Non-pigmented ciliary epithelial cell (primary cell): ENCODE measurements around the gene SNAI3.
A peak's percentile ranks its signal among the peaks of the same experiment; 100 is the strongest.

Experiments used
- DNase-seq: peaks from one replicate; pipeline ENCODE4 v3.0.0-alpha.2; 2010; ENCODE audit warnings: low read depth

SNAI3 gene

DNA sequence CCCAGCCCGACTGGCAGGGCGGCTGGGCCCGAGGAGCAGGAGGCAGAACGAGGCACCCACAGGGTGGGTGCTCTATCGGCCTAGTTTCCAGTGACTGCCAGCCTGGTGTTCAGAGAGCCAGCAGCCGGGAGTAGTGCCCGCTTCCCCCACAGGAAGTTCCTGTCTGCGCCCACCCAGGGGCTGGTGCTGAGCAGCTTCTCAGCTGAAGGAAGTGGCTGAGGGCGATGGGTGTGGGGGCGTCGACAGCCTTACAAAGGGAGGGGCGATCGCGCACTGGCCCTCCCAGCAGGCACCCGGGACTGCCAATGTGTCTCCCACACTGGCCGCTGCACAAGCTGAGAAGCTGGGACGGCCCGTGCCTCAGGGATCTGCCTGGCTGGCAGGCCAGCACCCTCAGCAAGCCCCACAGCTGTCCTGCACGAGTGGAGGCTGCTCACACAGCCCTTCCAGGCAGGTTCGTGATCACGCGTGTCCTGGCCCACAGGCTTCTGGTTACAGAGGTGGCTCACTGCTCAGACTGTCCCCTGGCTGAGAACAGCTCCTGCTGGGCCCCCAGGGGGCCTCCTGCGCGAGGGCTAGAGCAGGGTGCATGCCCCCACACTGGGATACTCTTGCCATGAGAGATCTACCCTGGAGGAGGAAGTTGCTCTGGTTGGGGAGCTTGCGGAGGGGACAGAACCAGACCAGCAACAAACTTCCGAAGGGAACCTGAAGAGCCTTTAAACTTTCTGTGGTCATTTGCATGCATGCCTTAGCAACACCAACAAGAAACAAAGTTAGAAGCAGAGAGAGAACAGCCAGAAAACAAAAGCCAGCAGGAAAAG, 17.4 kb upstream of the SNAI3 start:
- no peak for DNase-seq

DNA sequence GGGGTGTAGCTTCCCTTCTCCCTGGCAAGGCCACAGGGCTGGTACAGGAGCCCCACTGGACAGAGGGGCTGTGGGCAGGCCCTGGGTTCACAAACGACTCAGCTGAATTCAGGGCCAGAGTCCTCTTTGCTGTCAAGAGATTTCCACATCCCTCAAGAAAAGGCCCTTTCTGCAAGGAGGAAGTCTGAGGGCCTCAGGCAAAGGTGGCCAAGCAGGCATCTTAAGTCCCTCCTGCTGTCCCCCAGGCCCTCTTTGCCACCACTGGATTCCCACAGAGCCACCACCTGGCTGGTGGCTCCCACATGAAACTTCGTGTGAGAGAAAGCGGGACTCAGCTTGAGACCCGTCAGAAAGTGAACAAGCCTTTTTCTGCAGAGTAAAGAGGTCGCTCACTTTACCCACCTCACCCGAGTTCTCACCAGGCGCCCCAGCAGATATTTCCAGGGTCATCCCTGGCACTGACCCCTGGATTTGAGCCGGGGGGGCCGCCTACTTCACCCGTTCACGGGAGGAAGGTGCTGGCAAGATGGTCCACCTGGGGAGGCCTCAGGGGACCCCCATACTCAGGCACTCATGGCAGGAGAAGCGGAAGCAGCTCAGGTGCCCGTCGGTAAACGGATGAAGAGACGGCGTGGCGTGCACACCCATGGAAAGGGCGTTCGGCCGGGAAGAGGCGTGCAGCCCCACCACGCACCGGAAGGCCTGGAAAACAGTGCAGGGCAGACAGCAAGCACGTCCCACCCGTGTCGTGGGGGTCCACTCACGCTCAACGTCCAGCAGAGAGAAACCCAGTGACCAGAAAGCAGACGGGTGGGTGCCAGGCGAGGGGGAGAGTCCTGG, 16.3 kb upstream of the SNAI3 start:
- no peak for DNase-seq

DNA sequence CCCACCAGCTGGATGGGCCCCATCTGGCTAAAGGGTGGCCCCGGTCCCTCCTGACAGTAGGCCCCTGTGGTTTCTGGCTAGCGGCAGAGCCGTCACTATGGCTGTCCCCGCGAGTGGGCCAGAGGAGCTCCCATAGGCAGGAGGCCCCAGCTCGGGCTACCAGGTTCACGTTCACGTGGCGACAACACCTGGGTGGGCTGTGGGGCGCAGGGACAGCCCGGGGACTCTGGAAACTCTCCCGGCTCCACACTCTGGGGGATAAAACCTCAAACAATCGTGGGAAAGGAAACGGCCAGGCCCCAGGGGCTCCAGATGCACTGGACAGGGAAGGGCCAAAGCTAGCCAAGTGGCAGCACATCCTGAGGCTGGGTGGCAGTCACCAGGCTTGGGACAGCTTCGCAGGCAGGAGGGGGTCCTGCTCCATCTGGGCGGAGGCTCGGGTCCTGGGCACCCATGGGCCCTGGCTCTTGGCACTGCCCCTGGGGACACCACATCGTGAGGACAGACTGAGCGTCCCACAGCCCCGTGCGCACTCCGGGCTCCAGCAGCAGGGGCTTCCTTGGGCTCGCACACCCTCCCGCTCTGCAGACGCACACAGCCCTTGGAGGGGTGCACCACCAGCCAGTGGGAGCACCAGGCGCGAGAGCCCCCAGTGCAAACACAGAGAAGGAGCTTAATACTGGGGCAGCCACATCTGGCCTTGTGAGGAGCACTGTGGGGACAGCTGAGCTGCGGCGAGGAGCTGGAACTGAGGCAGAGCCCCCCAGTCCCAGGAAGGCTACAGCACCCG, 15.5 kb upstream of the SNAI3 start:
- DNase-seq: no peak

DNA sequence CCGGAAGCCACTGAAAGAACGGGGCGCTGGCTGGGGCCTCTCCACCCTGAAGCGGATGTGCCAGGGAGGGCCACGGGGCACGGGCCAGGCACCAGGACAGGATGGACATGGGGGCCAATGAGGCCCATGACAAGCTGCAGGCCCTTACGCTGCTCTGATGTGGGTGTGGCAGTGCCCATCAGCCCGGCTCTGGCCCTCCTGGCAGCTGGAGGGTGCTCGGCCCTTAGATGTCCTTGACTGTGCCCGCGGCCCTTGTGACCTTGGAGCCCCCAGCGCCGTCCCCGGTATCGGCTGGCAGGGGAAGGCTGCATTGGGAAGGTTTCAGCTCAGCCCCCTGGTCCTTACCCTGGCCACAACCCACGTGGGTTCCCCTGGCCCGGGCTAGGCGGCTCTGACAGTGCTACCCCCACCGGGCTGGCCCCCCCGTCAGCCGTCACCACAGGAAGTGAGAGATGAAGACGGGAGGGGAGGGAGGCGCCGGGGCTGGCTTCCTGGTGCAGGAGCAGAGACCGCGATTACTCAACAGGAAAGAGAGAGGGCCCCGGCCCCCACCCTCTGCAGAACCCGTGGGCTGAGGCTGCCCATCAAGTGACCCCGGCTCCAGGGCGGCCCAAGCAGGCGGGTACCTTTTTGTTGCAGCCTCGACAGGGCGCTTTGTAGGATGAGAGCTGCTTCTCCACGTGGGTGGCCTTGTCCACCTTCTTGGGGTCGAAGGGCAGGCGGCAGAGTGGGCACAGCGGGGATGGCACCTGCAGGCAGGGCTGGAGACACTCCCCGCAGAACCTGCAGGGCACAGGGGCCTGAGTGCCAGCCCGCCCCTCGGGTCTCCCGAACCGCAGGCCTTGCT, 14.6 kb upstream of the SNAI3 start:
- DNase-seq: peak; percentile 71

DNA sequence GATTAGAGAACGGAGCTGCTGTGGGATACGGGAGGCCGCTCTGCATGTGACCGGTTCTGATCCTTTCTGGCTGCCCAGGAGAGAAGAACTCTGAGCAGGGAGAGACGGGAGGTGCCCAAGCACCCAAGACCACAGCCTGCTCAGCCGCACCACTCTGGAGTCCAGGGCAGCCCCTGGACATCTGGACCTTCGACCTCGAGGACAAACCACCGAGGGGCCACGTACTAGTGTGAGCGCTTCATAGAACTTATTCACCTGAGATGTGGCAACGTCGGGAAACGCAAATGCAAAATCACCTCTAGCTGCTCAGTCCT, 14.0 kb upstream of the SNAI3 start:
- DNase-seq: no peak

DNA sequence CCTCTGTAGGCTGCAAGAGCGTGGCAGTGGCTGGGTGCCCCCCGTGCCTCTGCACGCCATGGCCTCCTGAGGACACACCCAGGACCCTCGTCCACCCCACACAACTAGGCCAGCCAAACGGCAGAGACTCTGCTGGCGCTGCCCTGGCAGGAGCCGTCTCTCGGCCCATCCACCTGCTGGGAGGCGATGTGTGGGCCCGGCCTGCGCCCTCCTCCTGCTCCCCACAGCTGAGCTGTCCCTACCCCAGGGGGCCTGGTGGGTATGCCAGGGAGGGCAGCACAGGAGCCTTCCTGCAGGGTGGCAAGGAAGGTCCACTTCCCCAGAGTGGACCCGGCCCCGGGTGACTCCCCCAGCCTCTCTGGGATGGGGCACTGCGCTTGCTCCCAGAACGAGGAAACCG, 12.9 kb upstream of the SNAI3 start:
- no peak for DNase-seq

DNA sequence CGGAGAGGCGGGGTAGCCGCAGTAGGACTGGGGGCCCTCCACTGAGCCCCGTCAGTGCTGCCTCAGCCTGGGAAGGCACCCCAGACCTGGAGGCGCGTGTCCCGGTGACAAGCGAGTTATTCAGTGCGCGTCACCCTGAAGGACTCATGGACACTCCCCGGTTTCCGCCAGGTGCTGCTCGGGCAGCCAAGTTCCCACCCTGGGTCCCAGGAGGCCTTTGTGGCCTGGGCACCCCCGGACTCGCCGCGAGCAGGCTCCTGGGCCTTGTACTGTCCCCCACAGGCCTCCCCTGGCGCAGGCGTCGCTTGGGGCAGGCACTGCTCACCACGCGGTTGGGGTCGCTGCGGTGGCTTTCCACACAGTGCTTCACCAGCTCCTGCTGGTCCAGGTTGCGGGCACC, 12.3 kb upstream of the SNAI3 start:
- DNase-seq: no peak

DNA sequence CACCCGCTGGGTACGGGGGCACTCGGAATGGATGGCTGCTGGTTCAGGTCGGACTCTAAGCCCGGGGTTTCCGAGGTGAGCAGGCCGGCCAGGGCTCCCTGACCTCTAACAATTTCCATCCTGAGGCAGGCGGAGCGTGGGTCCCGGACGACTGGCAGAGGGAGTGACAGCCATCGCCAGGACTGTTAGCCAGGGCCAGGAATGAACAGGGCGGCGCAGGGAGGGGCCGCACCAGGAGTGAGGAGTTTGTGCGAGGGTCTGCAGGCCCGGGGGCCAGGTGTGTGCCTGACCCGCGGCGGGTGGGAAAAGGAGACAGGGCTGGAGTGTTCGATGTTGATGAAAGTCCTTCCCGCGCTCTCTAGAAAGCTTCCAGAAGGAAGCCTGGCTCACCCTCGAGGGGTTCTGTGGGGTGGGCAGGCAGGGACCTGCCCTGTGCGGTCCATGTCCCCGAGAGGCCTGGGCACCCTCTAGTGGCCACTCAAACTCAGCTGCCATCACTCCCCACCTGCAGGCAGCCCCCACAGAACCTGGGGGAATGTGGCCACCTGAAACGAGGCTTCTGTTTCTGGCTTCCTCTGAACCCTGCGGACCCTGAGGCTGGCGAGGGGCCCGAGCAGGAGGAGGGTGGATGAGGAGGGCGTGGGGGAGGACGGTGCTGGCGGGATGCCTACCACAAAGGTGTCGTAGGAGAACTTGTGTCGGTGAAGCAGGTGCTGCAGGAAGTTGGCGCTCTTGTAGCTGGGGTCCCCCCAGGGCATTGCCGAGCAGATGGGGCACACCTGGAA, 11.7 kb upstream of the SNAI3 start:
- no peak for DNase-seq

DNA sequence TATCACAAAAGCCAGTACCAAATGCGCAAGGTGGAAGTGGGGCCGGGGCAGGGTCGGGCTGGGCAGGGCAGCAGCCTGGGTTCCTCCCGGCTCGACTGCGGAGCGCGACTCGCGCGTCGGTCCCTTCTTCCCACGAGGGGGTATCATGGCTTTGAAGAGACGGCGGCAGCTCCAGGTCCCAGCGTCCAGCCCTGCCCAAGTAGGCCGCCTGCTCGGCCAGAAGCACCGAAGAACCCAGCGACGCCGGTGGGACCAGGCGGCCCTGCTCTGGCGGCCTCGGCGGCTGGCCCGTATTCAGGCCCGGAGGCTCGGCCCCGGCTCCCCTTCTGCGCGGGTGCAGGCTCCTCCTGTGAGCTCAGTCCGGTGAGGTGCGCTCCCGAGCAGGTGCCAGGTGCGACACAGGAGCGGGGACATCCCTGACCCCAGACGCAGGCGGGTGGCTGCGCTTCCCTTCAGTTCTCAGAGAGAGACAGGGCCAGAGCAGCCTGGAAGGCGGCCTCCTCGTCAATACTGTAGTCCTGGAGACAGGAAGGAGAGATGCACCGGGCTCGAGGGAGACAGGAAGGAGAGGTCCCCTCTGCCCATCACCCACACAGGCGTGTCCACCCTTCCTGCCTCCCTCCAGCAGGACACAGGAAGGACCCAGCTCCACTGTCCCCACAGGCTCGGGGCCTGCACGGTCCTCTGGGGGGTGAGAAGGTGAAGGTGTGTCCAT, 11.0 kb upstream of the SNAI3 start:
- DNase-seq: no peak

DNA sequence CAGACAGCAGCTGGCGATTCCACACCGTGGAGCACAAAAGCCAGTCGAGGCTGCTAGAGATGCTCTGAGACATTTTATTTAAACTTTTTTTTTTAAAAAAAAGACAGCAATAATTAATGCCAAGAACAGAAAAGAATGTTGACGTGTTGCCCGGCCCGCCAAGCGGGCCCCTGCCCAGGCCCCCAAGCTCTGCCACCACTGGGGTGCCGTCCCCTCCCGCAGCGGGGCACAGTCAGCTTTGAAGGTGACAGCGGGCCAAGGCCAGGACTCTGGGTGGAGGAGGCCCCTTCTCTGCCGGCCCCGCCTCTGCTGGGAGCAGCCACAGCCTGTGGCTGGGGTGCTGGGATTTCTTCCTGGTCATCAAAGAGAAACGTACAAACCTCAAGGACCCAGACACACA, 10.1 kb upstream of the SNAI3 start:
- no peak for DNase-seq

DNA sequence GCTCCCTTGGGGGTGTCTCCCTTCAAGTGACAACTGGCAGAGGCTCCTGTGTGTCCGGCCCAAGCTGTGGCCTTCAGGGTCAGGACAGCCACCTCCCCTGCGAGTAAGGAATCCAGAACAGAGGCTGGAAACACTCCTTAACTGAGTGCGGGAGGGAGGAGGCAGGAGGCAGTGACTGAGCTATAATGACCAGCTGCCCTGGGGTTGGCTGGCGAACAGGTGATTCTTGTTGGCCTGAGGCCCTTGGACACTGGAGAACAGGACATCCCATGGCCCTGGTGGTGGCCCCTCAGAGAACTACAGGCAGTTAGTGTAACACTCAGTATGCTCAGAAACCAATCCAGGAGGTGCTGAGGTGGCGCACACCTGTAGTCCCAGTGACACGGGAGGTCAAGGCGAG, 9.4 kb upstream of the SNAI3 start:
- no peak for DNase-seq

DNA sequence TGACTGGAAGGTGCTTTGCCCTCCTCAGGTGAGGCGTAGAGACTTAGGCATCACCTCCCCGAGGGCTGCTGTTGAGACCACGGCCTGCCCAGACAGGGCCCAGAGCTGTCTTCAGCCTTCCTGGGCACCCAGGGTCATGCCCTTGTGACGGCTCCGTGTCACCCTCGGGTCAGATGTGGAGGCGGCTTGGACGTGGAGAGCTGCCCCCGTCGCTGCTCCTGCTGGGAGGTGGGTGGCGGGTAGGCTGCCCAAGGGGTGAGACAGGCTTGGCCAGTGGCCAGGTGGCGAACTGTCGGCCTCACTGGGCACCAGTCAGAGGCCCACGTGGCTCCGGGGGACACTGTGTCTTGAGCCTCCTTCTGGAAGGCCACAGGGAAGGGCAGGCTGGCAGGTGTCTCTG, 8.9 kb upstream of the SNAI3 start:
- no peak for DNase-seq

DNA sequence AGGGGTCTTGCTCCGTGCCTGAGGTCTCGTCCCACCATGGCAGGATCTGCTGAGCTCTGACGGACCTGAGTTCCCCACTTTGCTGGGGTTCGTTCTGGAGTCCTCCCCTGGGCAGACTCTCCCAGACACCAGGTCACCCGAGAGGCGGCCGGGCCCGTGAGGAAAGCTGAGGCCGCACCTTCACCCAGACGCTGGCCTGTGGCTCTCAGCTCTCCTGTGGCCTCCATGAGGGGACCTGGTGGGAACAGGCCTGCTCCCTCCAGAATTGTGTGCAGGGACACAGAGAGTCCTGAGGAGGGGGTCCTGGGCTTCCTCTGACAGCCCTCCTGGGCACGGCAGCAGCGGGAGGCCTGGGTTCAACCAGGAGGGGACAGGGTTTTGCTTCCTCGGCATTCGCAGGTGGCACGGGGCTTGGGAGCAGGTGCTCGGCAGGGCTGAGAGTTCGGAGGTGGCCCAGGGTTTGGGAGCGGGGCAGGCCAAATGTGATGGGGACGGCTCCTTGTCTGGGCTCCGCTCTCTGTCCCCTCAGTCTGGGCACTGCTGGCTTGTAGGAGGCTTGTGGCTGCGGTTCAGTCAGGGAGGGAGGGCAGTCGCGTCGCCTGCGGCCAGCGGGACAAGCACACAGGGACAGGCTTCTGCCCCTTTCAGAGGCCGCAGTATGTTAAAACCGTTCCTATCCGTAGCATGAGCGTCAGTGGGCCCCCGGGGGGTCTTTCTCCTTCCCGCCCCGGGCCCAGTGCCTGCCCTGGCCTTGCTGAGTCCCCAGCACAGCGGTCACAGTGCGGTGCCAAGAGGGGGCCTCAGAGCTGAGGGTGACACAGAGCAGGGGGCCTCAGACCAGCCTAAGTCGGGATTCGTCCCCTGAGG, 8.1 kb upstream of the SNAI3 start:
- no peak for DNase-seq

DNA sequence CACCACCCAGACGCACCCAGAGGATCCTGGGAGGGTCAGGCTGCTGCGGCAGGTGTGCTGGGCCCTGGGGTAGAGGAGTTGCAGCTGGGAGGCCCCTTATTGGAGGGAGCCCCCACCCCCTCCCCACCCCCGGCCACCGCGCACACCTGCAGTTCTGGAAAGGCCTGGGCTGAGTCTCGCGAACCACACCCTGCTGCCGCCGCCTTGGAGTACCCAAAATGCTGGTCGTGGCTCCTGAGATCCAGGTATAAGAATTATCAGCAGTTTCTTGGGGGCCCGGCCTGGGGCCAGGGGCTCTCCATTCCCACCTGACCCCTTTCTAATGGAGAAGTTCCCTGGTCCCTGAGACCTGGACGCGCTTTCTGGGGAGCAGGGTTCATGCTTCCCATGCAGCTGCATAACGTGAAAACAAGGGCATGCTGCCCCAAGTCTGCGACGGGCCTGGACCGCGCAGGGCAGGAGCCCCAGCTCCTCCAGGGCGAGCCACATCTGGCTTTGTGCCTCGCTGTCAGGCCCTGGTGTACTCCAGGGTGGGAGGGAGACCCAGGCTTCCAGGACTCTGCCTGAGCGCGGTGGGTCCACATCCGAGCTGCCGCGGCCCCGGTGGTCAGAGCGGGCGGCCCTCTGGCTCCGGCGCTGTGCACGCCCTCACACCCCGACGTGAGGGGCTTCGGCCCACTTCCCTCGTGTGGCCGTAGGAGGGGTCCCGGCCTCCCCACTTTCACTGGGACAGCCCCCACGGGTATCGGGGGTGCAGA, 7.3 kb upstream of the SNAI3 start:
- no peak for DNase-seq

DNA sequence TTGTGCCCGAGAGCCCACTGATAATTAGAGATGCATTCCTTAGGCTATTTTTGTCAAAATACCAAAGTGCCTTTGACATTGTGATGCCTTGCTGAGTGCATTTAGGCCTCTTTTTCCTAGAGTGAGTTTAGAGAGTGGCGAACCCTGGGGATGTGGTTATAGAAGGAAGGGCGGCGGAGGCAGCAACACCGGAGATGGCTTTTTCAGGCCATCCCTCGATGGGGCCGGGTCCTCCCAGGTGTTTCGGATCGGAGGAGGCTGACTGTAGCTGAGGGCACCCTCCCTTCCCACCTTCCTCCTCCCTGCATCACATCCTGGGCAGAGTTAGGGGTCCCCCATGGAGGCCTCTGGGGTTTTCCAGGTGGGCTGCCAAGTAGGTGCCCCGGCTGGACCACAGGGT, 6.6 kb upstream of the SNAI3 start:
- no peak for DNase-seq

DNA sequence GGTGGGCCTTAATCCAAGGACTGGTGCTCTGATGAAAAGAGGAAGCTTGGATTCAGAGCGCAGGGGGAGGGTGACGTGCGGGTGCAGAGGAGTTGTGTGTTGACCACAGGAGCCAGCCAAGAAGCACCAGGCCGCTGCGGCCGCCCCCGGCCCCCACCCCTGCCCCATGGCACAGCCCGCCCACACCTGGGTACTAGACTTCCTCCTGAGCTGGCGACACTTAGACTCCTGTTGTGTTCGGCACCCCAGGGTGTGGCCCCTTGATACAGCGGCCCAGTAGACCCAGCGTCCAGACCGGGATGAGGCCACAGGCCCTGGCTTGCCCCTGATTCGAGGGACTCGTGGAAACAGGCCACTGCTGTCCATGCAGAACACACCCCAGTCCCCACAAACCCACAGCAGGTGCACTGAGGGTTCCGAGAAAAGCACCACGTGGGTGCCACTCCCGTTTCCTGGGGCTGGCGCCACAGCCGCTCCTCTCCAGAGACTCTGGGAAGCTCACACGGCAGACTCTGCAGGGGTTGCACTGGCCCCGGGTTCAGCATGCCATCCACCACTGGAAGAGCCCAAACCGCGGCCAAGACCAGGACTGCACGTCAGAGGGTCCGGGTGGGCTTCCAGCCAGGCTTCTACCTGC, 5.7 kb upstream of the SNAI3 start:
- DNase-seq: no peak

DNA sequence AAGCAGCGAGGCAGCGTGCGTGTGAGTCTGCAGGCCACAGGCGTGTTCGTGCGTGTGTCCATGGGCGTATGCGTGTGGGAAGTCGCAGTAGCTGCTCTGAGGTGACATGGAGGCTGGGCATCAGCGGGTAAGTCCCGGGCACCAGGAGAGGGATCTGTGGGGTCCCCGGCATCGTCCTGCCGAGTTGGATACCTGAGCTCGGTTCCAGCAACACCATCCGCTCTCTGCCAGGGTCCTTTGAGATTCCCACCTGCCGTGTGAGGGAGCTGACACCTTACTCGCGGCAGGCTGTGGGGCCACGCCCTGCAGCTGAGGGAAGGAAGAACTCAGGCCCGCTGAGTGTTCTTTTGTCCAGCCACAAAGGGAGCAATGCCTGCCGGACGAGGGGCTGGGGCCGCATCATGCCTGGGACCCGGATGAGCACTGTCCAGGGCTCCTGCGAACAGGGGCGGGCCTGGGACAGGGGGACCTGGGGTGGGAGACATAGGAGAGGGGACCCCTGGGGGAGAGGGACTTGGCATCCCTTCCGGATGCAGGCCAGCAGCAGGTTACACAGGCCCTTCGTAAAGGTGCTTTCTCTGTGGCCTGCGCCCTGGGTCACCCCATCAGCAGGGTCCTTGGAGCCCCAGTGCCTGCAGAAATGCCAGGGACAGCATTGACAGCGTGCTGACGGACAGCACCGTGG, 5.0 kb upstream of the SNAI3 start:
- no peak for DNase-seq
